SK-N-SH (cell line): Measurements from ENCODE around the gene GUK1. TPM values are rescaled to one million over a fixed set of nuclear protein-coding genes. Genes with fewer than 3 reads are reported as not detected.

Source experiments
- CTCF ChIA-PET: fragments of 300-600, 350-600 bp; formaldehyde crosslinking; extraction: SDS; loops from one replicate; lab custom pipeline; 2021; lab: Yijun Ruan, JAX
- POLR2A ChIA-PET: fragments of 350-600 bp; sonication (Branson Sonifier 250); formaldehyde crosslinking; extraction: SDS; loops from one replicate; lab custom pipeline; 2020; ENCODE audit warnings: antibody characterized with exemption, inconsistent platforms; lab: Yijun Ruan, JAX
- DNase-seq: peaks from one replicate; pipeline ENCODE4 v3.0.0; 2012
- H2AFZ ChIP-seq: fragments of 200-600 bp; sonication (generic); 2 replicates; pipeline ENCODE4 v1.8.1; 2016; ENCODE audit warnings: antibody characterized with exemption, mild to moderate bottlenecking, low read depth
- H3F3A ChIP-seq: fragments of 200-600 bp; sonication (generic); replicated peaks from 2 replicates; pipeline ENCODE3; 2016; ENCODE audit warnings: antibody characterized with exemption, mild to moderate bottlenecking; ENCODE audit not compliant: insufficient read depth
- H3K27ac ChIP-seq, 2 experiments: fragments of 200-500 bp in 1 of 2; fragments of 200-600 bp in 1 of 2; sonication (Bioruptor generic) in 1 of 2; sonication (generic), shearing (Covaris generic) in 1 of 2; 2 replicates each; pipeline versions ENCODE4 v1.5.1 to v1.6.1; 2014 to 2016; ENCODE audit warnings: low read depth in 2 of 2, inconsistent platforms in 1 of 2, low read length in 1 of 2, mild to moderate bottlenecking in 1 of 2, mixed read lengths in 1 of 2
- H3K27me3 ChIP-seq: fragments of 200-600 bp; sonication (generic), shearing (Covaris generic); 2 replicates; pipeline ENCODE4 v1.6.1; 2016; ENCODE audit warnings: mixed run types; ENCODE audit not compliant: insufficient read depth
- H3K36me3 ChIP-seq, 2 experiments: fragments of 200-500 bp in 1 of 2; fragments of 200-600 bp in 1 of 2; sonication (Bioruptor generic) in 1 of 2; sonication (generic) in 1 of 2; replicated peaks in 1 of 2; 2 replicates each; pipeline versions ENCODE3 to v1.5.1; 2014 to 2016; ENCODE audit warnings: low read length in 1 of 2, mild to moderate bottlenecking in 1 of 2; ENCODE audit not compliant: insufficient read depth in 2 of 2, control insufficient read depth in 1 of 2
- H3K4me1 ChIP-seq, 2 experiments: fragments of 200-500 bp in 1 of 2; fragments of 200-600 bp in 1 of 2; sonication (Bioruptor generic) in 1 of 2; sonication (generic), shearing (Covaris generic) in 1 of 2; 2 replicates each; pipeline versions ENCODE4 v1.5.1 to v1.6.1; 2014 to 2016; ENCODE audit warnings: low read depth in 1 of 2, low read length in 1 of 2, mixed run types in 1 of 2; ENCODE audit not compliant: insufficient read depth in 2 of 2, control insufficient read depth in 1 of 2
- H3K4me2 ChIP-seq: fragments of 200-600 bp; sonication (generic), shearing (Covaris generic); 2 replicates; pipeline ENCODE4 v1.6.1; 2017; ENCODE audit warnings: mixed run types
- H3K4me3 ChIP-seq, 2 experiments: fragments of 200-500 bp in 1 of 2; fragments of 200-600 bp in 1 of 2; sonication (Bioruptor generic) in 1 of 2; sonication (generic), shearing (Covaris generic) in 1 of 2; 2 replicates each; pipeline versions ENCODE4 v1.5.1 to v1.8.1; 2014 to 2016; ENCODE audit warnings: low read depth in 2 of 2, inconsistent platforms in 1 of 2, low read length in 1 of 2, mild to moderate bottlenecking in 1 of 2, mixed read lengths in 1 of 2, moderate library complexity in 1 of 2
- H3K79me2 ChIP-seq: fragments of 200-600 bp; sonication (generic); 2 replicates; pipeline ENCODE4 v1.8.1; 2017; ENCODE audit warnings: mild to moderate bottlenecking; ENCODE audit not compliant: insufficient read depth
- H3K9ac ChIP-seq: fragments of 200-600 bp; sonication (generic); 2 replicates; pipeline ENCODE4 v1.6.1; 2017; ENCODE audit warnings: mixed run types
- H3K9me2 ChIP-seq: fragments of 200-600 bp; sonication (generic); 2 replicates; pipeline ENCODE4 v1.6.1; 2017; ENCODE audit warnings: mixed run types
- H3K9me3 ChIP-seq: fragments of 200-600 bp; sonication (generic); 2 replicates; pipeline ENCODE4 v1.6.1; 2017; ENCODE audit warnings: mixed run types, mild to moderate bottlenecking, moderate library complexity
- H4K20me1 ChIP-seq: fragments of 200-600 bp; sonication (generic); 2 replicates; pipeline ENCODE4 v1.6.1; 2017; ENCODE audit warnings: mild to moderate bottlenecking, mixed run types; ENCODE audit not compliant: insufficient read depth
- CHD2 ChIP-seq: fragments of 150-350 bp; IDR thresholded peaks from 2 replicates; pipeline ENCODE4 v1.6.1; 2018; ENCODE audit warnings: low read length; ENCODE audit not compliant: partially characterized antibody
- ELF1 ChIP-seq: IDR thresholded peaks from 2 replicates; pipeline ENCODE4 v1.4.0; 2012
- GABPA ChIP-seq: IDR thresholded peaks from 2 replicates; pipeline ENCODE4 v1.4.0; 2012; ENCODE audit warnings: low read depth, mild to moderate bottlenecking
- MAX ChIP-seq: IDR thresholded peaks from 2 replicates; pipeline ENCODE4 v1.4.0; 2012; ENCODE audit warnings: low read depth
- MXI1 ChIP-seq: IDR thresholded peaks from 2 replicates; pipeline ENCODE4 v1.6.1; 2012; ENCODE audit warnings: mild to moderate bottlenecking, low read depth, low read length, improper control_type of control experiment
- RAD21 ChIP-seq: IDR thresholded peaks from 2 replicates; pipeline ENCODE4 v1.6.1; 2012; ENCODE audit warnings: mild to moderate bottlenecking, low read length
- RXRA ChIP-seq: IDR thresholded peaks from 2 replicates; pipeline ENCODE4 v1.4.0; 2012; ENCODE audit warnings: low read depth, mild to moderate bottlenecking, borderline replicate concordance
- TAF1 ChIP-seq: IDR thresholded peaks from 2 replicates; pipeline ENCODE4 v1.6.1; 2012; ENCODE audit warnings: low read depth, mild to moderate bottlenecking, low read length, moderate library complexity, borderline replicate concordance
- TEAD4 ChIP-seq: IDR thresholded peaks from 2 replicates; pipeline ENCODE4 v1.4.0; 2012; ENCODE audit warnings: mild to moderate bottlenecking, borderline replicate concordance; ENCODE audit not compliant: insufficient read depth
- USF1 ChIP-seq: IDR thresholded peaks from 2 replicates; pipeline ENCODE4 v1.4.0; 2012; ENCODE audit warnings: low read depth, borderline replicate concordance
- WGBS: methylation state at CpG from one replicate; pipeline ENCODE4 v1.1.6; 2017; ENCODE audit warnings: low lambda C conversion rate; 5-methylcytosine and 5-hydroxymethylcytosine counted together
- polyA plus RNA-seq, 3 experiments: library from polyadenylated mRNA; depleted of rRNA; stranded (reverse); fragments of >200 nt; gene quantifications; 2 replicates each; pipeline ENCODE4 v1.2.3, GENCODE V29; 2012
- TF ChIP-seq, protein P1 (sequence below): IDR thresholded peaks from 2 replicates; pipeline ENCODE4 v1.4.0; 2012; ENCODE audit warnings: low read depth, borderline replicate concordance
- TF ChIP-seq, protein P2 (sequence below): fragments of 150-350 bp; IDR thresholded peaks from 2 replicates; pipeline ENCODE4 v1.6.1; 2016; ENCODE audit warnings: mild to moderate bottlenecking, low read depth, low read length

Gene GUK1
- polyA plus RNA-seq, 1 of the 3 experiments (the other 2 are of a cell fraction) = 742 TPM

DNA sequence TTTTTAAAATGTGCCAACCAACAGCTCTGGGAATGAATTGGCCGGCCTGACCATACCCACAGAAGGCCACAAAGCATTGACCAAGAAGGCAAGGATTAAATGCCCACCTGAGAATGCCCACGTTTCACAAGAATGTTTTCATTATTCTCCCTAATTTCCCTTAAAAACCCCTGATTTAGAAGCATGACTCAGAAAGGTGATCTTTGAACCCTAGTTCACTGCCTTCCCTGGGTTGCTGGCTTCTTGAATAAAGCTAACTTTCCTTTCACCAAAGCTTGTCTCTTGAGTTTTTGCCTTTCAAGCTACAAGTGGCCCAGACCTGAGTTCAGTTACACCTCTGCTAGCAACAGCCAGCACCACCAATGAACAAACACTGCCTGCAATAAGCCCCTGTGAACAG, 16.6 kb upstream of the GUK1 start:
- no peaks in the 10 kb centered on the region for H3K9me2 ChIP-seq
- H4K20me1 ChIP-seq = no peaks in the 10 kb centered on the region
- H3K79me2 ChIP-seq = no peaks in the 10 kb centered on the region
- H2AFZ ChIP-seq = no peak overlapping the region
- DNase-seq = no peak
- TF ChIP-seq RXRA (no peak), MXI1 (no peak), TAF1 (no peak), MAX (no peak)
- TF ChIP-seq, protein P1, sequence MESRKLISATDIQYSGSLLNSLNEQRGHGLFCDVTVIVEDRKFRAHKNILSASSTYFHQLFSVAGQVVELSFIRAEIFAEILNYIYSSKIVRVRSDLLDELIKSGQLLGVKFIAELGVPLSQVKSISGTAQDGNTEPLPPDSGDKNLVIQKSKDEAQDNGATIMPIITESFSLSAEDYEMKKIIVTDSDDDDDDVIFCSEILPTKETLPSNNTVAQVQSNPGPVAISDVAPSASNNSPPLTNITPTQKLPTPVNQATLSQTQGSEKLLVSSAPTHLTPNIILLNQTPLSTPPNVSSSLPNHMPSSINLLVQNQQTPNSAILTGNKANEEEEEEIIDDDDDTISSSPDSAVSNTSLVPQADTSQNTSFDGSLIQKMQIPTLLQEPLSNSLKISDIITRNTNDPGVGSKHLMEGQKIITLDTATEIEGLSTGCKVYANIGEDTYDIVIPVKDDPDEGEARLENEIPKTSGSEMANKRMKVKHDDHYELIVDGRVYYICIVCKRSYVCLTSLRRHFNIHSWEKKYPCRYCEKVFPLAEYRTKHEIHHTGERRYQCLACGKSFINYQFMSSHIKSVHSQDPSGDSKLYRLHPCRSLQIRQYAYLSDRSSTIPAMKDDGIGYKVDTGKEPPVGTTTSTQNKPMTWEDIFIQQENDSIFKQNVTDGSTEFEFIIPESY = no peak
- no peaks in the 10 kb centered on the region for H3K27me3 ChIP-seq
- no peak overlapping the region for H3K27ac ChIP-seq
- no peak overlapping the region for H3K4me3 ChIP-seq
- 19% methylated on average over 2 of the region's 2 CpGs for WGBS
- H3K9me3 ChIP-seq = peaks cover 6% of the 10 kb centered on the region; the same call in 1 of the 2 replicates
- no peaks in the 10 kb centered on the region for H3K4me1 ChIP-seq
- CTCF ChIA-PET = interaction anchor here (1.1 to 6.1 kb wide), 3 partner anchors 8 to 66 kb away, joined by 3 to 36 read pairs (median 3); no protein-coding TSS in a partner anchor
- no peaks in the 10 kb centered on the region for H3K36me3 ChIP-seq
- POLR2A ChIA-PET = no interaction called here
- no peak overlapping the region for H3K9ac ChIP-seq
- H3K4me2 ChIP-seq = no peak overlapping the region
- no peaks in the 10 kb centered on the region for H3F3A ChIP-seq

DNA sequence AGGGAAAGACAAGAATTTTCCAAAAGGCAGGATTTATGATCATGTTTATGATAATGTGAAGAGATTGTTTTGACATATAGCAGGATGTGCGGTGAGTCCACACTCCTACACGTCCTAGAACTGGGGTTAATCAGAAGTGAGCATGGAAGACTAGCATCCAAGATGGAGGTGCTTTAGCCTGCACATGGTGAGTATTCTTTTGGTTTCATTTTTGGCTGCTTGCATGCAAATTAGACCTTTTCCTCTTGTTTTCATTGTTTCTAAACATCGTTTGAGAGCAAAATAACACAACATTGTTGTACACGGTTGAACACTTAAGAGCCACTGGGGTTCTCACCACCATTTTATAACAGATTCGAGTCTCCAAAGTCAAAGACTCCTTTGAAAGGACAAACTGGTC, 14.9 kb upstream of the GUK1 start:
- no peaks in the 10 kb centered on the region for H3K9me3 ChIP-seq
- no peak overlapping the region for H3K4me2 ChIP-seq
- no peaks in the 10 kb centered on the region for H3K9me2 ChIP-seq
- no peak overlapping the region for H3K9ac ChIP-seq
- no peak overlapping the region for H3K27ac ChIP-seq
- H3K36me3 ChIP-seq = no peaks in the 10 kb centered on the region
- no peaks in the 10 kb centered on the region for H3K4me1 ChIP-seq
- CTCF ChIA-PET = interaction anchor here (1.7 kb wide), 1 partner anchor 12 kb away, joined by 6 read pairs; no protein-coding TSS in a partner anchor
- no peaks in the 10 kb centered on the region for H3F3A ChIP-seq
- H3K27me3 ChIP-seq = no peaks in the 10 kb centered on the region
- no peak overlapping the region for H3K4me3 ChIP-seq
- no peak overlapping the region for H2AFZ ChIP-seq
- WGBS = 17% methylated on average over 5 of the region's 5 CpGs
- POLR2A ChIA-PET = no interaction called here
- no peaks in the 10 kb centered on the region for H3K79me2 ChIP-seq
- no peaks in the 10 kb centered on the region for H4K20me1 ChIP-seq
- TF ChIP-seq, protein P2, sequence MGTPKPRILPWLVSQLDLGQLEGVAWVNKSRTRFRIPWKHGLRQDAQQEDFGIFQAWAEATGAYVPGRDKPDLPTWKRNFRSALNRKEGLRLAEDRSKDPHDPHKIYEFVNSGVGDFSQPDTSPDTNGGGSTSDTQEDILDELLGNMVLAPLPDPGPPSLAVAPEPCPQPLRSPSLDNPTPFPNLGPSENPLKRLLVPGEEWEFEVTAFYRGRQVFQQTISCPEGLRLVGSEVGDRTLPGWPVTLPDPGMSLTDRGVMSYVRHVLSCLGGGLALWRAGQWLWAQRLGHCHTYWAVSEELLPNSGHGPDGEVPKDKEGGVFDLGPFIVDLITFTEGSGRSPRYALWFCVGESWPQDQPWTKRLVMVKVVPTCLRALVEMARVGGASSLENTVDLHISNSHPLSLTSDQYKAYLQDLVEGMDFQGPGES = no peak
- TF ChIP-seq MAX = no peak
- TF ChIP-seq USF1 = no peak
- no peak for TF ChIP-seq ELF1
- TF ChIP-seq RAD21 = no peak
- TF ChIP-seq GABPA = no peak
- TF ChIP-seq CHD2 = no peak
- no peak for TF ChIP-seq TEAD4
- no peak for TF ChIP-seq RXRA
- DNase-seq = no peak
